ENCODE results near the gene COX8C.
A peak's percentile ranks its signal among the peaks of the same experiment; 100 is the strongest.

Gene COX8C

GRCh38 chr14:93346926-93347721 lies at the start of gene COX8C:
Gene COX8C, plus strand, starts transcription at chr14:93347182. Its CDS starts 87 bp downstream, at chr14:93347269.
- no peak for DNase-seq (ENCODE audit: low read depth)

GRCh38 chr14:93299416-93299815 lies 47.6 kb upstream of the COX8C start:
- peak; percentile 30 for DNase-seq (ENCODE audit: low read depth)

DNA sequence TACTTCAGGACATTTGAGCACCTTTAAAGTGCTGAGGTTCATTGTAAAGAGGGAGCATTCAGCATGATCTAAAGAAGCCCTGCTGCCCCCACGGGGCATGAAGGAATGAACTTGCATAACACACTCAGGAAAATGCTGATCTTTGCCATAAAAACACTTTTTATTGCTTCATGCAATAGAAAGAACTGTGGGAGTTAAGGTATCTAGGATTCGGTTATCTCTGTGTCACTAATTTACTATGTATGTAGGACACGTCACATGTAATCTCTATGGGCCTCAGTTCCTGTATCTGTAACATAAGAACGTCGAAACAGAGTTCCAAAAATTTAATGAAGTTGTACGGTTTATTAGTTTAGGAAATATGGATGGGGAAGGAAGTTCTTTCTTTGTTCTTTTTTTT lies 47.1 kb upstream of the COX8C start:
- peak; percentile 81 for DNase-seq (ENCODE audit: low read depth)

DNA sequence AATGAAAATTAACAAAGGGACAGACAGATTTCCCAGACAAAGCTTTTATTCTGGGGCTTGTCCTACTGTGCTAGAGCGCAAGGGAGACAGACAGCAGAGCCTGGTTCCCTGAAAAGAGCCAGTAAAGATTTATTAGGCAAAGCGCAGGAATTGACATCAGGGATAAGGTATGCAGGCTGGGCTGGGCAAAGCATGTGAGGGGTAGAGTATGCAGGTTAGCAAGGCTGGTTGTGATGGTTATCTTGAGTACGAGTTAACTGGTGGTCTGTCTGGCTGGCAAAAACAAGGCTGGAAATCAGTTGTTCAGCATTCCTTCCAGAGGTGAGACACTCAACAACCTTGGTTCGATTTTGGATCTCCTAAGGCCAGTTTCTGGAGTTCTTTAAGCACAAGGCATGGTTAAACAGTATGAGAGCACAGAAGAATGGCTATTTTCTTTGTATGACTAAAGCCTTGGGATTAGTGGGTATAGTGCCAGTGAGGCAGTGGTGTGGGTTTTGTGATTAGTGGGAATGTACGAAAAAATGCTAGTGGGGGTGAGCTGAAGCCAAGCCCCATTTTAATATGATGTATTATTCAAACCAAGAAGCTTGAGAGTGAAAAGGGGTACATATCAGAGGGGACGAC lies 45.0 kb upstream of the COX8C start:
- peak; percentile 61 for DNase-seq (ENCODE audit: low read depth)

DNA sequence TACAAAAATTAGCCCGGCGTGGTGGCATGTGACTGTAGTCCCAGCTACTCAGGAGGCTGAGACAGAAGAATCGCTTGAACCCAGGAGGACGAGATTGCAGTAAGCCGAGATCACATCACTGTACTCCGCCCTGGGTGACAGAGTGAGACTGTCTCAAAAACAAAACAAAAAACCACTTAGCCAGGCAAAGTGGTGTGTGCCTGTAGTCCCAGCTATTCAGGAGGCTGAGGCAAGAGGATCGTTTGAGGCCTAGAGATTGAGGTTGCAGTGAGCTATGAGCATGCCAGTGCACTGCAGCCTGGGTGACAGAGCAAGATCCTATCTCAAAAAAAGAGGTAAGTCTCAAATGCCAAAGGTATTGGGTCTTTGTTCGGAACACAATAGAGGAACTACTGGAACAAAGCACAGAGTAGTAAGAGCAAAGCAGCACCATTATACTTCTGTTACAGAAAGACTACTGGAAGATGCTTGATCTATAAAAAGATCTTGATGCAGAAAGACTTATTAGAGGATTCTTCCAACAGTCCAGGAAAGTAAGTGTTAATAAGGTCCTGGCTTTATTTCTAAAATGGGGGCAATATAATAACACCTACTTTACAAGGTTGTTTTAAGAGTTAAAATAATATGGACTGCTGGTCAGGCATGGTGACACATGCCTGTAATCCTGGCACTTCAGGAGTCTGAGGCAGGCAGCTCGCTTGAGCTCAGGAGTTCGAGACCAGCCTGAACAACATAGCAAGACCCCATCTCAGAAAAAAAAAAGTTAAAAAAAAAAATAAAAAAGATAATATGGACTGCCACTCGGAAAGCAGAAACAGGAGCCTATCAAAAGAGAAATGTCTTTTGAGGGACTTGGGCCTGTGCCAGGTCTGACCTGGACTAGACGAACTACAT lies 44.0 kb upstream of the COX8C start:
- DNase-seq (ENCODE audit: low read depth): no peak

- peak; percentile 26 for DNase-seq (ENCODE audit: low read depth)
Measured at GRCh38 chr14:93303659-93304058, 43.3 kb upstream of the COX8C start.

DNA sequence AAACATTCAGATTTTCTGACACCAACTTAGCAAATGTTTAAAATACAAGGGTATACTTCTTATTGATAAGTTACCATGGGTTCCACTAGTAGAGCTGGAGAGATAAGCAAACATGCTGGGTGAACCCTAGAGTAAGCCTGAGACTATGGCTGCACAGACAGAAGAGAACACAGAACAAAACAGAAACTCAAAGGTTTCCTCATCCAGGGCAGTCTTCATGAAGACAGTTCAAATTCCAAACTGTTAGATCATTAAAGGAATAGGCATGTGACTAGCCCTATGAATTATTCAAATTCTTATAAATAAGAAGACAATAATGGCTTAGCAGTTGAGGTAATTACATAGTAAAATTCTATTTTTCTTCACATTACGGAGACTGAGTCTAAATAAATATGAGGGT lies 42.2 kb upstream of the COX8C start:
- DNase-seq (ENCODE audit: low read depth): peak; percentile 60

DNA sequence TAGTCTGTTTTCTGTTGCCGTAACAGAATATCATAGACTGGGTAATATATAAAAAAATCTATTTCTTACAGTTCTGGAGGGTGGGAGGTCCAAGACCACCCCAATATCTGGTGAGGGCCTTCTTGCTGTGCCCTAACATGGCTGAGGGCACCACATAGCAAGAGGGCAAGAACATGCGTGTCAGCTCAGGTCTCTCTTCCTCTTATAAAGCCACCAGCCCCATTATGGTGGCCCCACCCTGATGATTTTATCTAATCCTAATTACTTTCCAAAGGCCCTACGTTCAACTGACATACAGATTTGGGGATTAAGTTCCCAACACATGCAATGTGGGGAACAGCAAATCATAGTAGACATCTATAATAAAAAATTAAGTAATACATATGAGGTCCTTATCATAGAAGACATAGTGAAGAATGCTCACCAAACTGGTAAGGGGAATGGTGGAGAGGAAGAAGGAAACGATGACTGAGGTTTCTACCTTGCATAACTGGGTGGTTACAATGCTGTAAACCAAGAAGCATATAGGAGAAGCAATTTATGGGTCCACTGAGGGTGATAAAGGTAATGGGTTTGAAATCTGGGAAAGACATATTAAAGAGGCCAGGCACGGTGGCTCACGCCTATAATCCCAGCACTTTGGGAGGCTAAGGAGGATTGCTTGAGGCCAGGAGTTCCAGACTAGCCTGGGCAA lies 41.1 kb upstream of the COX8C start:
- DNase-seq (ENCODE audit: low read depth): no peak

- no peak for DNase-seq (ENCODE audit: low read depth)
Measured at GRCh38 chr14:93306812-93307211, 40.2 kb upstream of the COX8C start.

- DNase-seq (ENCODE audit: low read depth): no peak
Measured at GRCh38 chr14:93308686-93309345, 38.2 kb upstream of the COX8C start.

- DNase-seq (ENCODE audit: low read depth): no peak
Measured at GRCh38 chr14:93309427-93309966, 37.5 kb upstream of the COX8C start.

DNA sequence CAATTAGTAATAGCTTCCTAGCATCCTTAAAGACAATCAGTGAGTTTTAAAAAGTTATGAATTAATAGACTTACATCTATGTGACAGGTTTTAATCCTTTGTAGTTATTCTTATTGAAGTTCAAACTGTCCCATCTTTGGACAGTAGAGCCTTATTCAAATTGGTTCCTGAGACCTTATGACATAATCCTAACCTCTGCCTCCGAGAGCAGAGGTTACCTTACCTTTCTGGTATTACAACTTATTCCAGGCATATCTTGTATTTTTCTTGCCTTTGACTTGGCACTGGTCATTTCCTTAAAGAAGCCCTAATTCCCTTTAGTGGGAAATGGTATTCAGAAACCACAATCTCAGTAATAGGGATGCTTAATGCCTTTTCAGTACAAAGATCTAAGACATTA lies 35.9 kb upstream of the COX8C start:
- DNase-seq (ENCODE audit: low read depth): no peak

GRCh38 chr14:93315575-93315974 lies 31.4 kb upstream of the COX8C start:
- DNase-seq (ENCODE audit: low read depth): no peak

GRCh38 chr14:93316716-93317115 lies 30.3 kb upstream of the COX8C start:
- DNase-seq (ENCODE audit: low read depth): peak; percentile 17

DNA sequence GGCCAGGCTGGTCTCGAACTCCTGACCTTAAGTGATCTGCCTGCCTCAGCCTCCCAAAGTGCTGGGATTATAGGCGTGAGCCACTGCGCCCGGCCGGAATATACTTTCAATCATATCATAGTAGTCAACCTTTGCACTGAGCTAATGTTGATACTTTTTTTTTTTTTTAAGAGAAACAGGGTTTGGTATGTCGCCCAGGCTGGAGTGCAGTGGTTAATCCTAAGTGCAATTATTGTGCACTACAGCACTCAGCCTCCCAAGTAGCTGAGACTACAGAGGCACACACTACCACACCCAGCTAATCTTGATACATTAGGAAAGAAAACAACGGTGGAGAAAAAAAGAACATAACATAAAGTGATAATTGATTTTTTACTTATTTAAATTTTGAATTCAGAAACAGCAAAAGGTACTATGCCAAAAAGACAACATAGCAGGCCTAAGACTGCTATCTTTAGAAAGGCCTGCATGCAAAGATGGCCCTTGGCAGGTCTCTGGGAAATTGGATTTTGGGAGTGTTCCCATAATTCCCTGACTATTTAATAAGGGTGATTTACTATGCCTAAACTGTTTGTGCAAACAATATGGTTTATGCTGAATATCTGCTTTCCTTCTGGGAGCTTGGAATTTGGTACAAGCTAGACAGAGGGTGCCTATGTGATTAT lies 29.6 kb upstream of the COX8C start:
- DNase-seq (ENCODE audit: low read depth): no peak

DNA sequence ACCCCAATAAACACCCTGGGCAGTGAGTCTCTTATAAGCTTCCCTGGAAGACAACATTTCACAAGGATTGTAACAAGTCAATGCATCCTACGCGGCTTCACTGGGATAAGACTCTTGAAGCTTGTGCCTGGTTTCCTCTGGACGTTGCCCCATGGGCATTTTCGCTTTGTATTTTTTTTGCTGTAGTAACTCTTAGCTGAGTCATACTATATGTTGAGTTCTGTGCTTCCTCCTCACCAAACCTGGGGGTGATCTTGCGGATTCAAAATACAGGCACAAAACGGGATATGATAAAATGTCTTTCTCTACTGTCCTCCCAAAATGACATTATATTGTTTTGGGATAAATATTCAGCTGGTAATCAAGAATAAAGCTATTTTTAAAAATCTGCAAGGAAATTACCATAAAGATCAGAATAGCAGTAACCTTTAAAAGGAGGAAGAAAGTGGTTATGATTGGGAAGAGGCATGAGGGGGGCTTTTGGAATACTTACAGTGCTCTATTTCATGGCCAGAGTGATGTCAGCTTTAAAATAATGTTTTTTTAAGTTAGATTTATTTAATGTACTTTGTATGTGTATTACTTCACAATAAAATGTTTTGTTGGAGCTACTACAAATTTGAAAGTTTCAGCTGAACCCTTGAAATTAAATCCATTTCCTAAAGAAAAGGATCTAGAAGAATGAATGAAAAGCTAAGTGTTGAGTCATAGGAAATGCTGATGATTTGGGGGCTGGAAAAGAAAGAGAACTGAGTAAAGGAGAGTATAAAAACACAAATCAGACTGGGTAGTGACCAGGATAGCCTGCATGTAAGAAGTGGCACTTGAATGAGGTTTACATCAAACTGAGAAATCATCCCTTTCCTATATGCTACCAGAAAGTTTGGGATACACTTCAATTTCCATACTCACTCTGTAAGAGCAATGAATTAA lies 28.8 kb upstream of the COX8C start:
- peak; percentile 83 for DNase-seq (ENCODE audit: low read depth)

DNA sequence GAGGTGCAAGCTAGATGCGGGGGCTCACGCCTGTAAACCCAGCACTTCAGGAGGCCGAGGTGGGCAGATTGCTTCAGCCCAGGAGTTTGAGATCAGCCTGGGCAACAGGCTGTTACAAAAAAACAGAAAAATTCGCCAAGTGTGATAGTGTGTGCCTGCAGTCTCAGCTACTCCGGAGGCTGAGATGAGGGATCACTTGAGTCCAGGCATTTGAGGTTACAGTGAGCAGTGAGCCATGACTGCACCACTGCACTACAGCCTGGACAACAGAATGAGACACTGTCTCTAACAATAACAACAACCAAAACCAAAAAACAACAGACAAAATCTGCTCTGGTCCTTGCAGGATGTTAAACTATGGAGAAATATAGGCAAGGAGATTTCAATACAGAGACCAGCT lies 28.1 kb upstream of the COX8C start:
- DNase-seq (ENCODE audit: low read depth): peak; percentile 47

- no peak for DNase-seq (ENCODE audit: low read depth)
Measured at GRCh38 chr14:93319494-93319893, 27.5 kb upstream of the COX8C start.

- DNase-seq (ENCODE audit: low read depth): no peak
Measured at GRCh38 chr14:93319958-93320357, 27.0 kb upstream of the COX8C start.

DNA sequence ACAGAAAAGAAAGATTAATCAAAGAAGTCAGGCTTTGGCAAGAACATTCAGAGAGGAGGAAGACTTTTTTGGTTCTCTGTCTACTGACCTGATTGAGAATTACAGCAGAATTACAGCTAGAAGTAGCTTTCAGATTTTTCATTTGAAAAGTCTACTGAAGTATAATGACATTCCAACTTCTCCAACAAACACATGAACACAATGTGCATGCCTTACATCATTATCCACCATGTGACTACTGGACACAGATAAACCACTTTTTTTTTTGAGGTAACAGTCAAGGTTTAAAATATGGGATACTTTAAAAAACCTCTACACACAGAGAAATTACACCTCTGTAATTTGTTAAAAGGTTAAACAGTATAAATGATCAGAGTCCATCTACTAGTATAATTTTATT lies 26.5 kb upstream of the COX8C start:
- peak; percentile 33 for DNase-seq (ENCODE audit: low read depth)

Data from amniotic epithelial cell (primary cell).